Activated CD4-positive, alpha-beta T cell treated with anti-CD3 and anti-CD28 coated beads for 4 hours (primary cell): ENCODE results near the gene OR1D5.
"Not testable (repeated sequence)": the region's sequence is repeated elsewhere in the genome, so short reads cannot be mapped to it uniquely, and the experiment has no call there.

Experiments used
- DNase-seq, 2 donors: peaks; one replicate each; pipeline ENCODE4 v3.0.0-alpha.2; 2020

Gene OR1D5, protein sequence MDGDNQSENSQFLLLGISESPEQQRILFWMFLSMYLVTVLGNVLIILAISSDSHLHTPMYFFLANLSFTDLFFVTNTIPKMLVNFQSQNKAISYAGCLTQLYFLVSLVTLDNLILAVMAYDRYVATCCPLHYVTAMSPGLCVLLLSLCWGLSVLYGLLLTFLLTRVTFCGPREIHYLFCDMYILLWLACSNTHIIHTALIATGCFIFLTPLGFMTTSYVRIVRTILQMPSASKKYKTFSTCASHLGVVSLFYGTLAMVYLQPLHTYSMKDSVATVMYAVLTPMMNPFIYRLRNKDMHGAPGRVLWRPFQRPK

GRCh38 chr17:3063507-3063906, at the start of gene OR1D5:
Gene OR1D5 (minus strand): TSS chr17:3063607. CDS start chr17:3063607, 0 bp downstream.
- DNase-seq = not testable (repeated sequence)

DNA sequence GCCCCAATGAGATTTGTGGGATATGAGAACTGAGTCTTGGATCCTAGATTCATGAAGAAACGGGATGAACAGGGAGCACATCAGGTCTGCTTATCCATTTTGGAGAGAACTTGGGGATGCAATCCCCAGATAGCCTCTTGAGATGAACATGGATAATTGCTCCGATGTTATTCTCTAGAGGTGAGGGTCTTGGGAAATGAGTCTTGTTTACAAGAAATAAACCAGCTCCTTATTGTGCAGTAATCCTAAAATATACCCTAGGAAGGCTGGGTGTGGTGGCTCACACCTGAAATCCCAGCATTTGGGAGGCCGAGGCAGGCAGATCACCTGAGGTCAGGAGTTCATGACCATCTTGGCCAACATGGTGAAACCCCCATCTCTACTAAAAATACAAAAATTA, 40.9 kb upstream of the OR1D5 start, which contains the start of gene OR1D2:
Gene OR1D2, minus strand, starts transcription at position 101 of the 400 bp plus-strand sequence. CDS start 11,426 bp downstream, outside the sequence.
- DNase-seq = no peak

DNA sequence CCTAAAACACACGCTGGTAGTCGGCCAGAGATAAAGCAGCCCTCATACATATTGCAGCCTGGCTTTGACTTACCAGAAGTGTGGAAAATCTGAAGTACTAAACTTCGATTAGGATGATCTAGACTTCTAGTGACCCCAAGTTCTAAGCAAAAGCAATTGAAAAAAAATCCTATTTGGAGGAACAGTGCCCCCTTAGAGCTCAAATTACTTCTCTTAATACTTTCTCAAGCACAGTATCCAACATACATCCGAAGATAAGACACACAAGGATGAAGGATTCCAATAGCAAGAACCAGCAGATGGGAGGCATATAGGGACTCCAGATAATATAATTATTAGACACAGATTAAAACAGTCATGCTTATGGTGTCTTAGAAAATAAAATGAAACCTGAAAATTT, 10.4 kb upstream of the OR1D5 start:
- not testable (repeated sequence) for DNase-seq

DNA sequence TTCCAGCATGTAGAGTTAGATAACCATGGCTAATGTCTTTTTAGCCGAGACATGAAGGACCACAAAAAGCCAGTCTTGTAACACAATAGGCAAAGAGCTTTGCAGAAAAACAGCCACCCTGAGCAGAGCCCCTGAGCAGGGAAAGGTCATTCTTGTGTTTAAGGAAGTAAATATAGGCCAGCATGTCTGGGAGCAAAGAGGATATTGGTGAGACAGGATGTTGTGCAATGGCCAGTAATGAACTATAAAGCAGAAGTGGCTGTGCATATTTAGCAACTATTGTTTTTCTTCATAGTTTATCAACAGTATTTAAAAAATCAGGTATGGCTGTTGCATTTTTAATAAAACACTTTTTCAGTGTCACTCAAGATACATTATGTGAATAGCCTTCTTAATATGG, 1.8 kb upstream of the OR1D5 start:
- not testable (repeated sequence) for DNase-seq

DNA sequence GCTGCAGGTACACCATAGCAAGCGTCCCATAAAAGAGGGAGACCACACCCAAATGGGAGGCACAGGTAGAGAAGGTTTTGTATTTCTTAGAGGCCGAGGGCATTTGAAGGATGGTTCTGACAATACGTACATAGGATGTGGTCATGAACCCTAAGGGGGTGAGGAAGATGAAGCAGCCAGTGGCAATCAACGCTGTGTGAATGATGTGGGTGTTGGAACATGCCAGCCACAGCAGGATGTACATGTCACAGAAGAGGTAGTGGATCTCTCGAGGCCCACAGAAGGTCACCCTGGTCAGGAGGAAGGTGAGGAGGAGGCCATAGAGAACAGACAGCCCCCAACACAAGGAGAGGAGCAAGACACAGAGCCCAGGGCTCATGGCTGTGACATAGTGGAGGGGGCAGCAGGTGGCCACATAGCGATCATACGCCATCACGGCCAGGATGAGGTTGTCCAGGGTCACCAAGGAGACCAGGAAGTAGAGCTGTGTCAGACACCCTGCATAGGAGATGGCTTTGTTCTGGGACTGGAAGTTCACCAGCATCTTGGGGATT, 506 bp downstream of the OR1D5 start:
- DNase-seq = not testable (repeated sequence)

DNA sequence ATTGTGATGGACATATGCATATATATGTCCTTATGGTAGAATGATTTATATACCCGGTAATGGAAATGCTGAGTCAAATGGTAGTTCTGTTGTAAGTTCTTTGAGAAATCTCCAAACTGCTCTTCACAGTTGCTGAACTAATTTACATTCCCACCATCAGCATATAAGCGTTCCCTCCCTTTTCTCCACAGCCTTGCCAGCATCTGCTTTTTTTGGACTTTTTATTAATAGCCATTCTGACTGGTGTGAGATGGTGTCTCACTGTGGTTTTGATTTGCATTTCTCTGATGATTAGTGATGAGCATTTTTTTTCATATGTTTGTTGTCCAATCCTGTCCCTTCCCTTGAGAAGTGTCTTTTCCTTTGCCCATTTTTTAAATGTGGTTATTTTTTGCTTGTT, 8.5 kb downstream of the OR1D5 start:
- DNase-seq = not testable (repeated sequence)

DNA sequence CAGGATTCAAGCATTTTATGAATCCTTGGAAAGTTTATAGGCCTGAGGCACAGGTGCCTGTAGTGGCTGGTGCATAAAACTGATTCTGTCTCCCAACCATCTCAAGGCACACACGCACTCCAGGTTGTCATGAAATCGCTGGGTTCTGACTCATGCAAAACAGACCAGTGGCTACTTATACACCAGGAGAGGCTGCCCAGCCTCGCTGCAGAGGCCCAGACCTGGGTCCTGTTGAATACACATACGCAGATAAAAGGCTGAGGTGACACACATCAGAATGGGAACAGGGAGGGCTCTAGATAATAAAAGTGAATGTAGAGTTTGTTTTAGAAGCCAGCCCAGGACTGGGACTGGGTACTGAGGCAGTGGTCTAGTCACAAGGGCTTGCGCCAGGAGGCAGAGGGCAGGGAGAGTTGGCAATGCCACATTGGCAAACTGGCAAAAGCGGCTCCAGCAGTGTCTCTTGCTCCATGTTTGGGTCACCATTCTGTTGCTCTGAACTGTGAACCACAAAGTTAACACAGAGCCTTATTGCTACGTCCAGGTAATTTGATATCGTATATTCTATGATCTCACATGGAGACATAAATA, 13.6 kb downstream of the OR1D5 start:
- no peak for DNase-seq

DNA sequence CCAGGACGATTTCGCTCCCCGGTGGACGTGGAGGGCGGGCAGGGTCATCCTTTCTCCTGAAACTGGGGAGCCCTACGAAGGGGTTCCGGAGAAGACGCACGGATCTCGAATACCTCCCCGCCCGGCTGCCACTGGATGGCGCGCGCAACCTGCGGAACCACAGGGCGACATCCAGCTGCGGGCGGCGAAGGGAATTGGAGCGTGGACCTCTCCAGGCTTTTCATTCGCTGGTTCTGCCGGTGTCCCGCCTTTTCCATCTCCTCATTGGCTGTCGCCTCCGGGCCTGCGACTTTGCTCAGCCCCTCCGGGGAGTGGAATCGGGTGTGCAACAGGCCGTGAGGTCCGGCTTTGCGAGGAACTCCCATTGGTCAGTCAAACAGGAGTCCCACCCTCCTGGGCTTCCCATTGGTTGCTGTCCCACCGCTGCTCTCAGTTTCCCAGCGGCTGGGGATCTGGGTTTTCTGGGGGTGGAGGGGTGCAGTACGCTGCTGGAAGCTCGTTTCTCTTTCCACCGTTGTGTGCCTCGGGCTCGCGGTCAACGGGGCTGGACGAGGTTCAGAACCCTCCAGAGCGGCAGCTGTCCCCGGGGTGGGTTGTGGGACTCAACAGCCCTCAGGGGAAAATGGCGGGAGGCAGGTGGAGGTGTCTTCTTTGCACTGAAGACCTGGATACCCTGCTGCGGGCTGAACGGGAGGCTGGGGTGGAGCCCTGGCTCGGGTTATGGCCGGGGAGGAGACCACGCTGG, 14.5 kb downstream of the OR1D5 start:
- DNase-seq = peak; percentile 90 to 92

- DNase-seq = no peak
Observed at GRCh38 chr17:3046753-3047152, 16.7 kb downstream of the OR1D5 start.

DNA sequence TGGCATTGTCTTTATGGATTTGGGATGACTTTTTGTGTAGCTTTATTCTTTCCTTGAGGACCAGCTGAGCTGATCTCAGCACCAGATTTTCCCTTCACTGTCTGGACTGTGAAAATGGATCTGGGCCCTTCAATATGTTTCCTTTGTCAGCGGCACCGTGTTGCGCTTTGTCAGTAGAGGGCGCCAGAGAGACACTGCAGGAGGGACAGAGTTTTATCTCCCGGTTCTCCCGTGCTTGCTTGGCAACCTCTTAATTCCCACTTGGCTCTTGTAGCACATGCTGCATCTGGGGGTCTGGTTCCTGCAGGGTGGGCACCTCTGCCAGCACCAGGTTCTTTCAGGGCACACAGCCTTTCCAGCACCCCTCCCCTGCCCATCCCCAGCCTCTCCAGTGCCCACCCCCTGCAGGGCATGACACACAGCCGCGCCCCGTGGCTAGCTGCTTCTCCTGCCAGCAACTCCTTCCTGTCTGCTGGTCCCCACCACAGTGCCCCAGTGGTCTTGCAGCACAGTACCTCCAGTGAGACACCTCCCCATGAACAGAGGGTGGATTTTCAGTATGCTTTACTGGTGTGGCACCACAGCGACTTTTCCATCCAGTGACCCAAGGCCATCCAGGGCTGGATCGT, 19.6 kb downstream of the OR1D5 start:
- DNase-seq = no peak

GRCh38 chr17:3040882-3041281, 22.5 kb downstream of the OR1D5 start:
- no peak for DNase-seq

DNA sequence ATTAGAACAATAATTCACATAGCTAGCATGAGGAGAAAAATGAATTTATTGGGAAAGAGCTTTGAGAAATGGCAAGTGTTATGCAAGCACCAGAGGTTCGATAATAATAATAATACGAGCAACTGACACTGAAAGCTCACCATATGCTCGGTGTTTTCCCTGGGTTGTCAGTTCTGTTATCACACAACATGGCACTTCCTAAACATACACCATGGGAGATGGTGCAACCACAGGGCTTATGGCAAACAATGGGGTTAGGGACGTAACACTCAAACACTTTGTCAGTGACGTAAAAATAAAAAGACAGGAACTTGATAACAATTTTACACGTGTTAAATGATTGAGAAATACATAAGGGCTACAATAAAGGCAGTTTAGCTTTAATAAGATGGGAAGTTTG, 23.7 kb downstream of the OR1D5 start:
- DNase-seq = no peak

DNA sequence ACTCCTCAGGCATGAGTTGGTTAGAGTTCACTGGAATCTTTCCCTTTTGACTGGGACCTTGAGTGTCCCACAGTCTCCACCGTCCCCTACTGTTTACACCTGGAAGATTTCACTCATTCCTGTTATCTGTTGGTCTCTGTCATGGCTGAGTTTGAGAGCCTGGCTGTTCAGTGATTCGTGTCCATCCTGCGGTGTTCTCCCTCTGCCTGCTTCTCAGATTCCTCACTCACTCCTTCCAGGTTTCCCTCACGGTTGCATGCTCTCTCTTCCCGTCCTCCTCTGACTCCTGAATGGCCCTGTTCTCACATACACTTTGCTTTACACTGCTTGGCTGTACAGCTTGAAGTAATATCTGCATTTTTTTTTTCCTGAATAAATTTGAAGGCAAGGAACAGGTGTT, 24.5 kb downstream of the OR1D5 start:
- DNase-seq = no peak

DNA sequence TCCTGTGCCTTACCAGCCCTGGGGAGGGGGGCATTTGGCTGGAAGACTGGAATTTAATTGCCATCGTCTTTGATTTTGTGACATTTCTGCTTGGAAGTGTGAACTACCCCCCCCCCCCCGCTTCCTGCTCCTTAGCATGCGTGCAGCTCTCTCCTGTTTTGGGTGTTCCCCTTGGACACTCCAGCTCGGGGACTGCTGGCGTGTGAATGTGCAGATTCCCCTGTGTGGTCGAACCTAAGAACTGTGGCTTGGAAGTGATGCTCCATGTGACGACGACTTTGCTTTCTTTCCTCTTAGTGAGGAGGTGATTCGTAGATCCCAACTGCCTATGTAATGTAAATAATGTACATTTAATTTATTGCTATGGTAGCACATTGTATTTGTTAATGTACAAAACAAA, 26.1 kb downstream of the OR1D5 start:
- DNase-seq = no peak

GRCh38 chr17:3036800-3037199, 26.6 kb downstream of the OR1D5 start:
- DNase-seq = no peak

DNA sequence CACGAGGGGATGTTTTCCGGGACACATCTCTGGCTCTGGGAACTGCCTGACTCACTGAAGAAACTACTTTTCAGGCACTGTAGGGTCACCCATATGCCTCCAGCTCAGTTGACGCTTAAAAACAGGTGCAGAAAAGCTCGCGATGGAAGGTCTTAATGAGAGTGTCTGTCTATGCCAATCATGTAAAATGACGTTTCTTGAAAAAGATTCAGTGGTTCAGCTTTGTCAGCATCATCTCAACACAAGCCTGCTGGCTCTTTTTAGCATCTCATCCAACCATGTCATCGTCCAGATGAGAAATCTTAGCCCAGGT, 27.5 kb downstream of the OR1D5 start:
- no peak for DNase-seq

DNA sequence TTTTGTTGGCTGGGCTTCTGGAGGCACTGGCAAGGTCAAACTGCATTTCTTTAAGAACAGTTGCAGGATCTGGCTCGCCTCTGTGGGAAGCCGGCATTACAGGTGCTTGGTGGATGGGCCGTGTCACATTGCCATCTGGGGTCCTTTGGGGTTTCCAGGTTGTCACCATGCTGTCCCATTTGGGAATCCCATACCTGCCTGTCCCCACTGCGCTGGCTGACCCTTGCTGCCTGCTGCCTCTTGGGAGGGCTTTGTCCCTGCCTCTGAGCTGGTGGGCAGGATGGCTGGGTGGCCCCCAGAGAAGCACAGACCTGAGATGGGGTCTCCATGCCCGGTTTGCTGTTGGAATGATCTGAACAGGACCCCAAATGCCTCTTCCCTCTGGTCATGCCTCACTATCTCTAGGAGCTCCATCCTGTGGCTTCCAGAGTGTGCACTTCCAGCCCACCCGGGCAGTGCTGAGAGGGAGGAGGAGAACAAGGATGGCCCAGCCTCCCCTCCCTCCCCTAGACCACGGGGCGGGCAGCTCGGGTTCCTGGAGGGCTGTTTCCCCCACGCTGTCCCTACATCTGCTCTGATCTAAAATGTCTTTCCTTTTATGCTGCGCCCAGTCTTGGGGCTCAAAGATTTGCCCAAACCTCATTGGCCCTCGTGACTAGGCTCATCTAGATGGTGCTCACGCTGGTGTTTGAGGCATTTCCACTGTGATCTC, 28.0 kb downstream of the OR1D5 start:
- DNase-seq = no peak

DNA sequence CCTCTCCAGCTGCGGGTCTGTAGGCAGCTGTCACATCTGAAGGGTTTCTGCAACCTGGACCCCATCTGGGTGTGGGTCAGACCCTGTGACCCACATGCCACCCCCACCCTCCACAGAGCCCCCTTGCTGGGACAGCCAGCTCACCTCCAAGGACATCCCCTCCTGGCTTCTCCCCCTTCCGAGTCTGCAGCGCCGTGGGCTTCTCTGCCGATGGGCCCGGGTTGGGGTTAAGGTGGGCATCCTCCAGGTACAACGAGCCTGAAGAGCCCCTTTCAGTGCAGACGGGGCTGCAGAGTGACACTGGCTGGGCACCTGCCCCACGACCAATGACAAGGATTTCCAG, 28.9 kb downstream of the OR1D5 start:
- DNase-seq = no peak

DNA sequence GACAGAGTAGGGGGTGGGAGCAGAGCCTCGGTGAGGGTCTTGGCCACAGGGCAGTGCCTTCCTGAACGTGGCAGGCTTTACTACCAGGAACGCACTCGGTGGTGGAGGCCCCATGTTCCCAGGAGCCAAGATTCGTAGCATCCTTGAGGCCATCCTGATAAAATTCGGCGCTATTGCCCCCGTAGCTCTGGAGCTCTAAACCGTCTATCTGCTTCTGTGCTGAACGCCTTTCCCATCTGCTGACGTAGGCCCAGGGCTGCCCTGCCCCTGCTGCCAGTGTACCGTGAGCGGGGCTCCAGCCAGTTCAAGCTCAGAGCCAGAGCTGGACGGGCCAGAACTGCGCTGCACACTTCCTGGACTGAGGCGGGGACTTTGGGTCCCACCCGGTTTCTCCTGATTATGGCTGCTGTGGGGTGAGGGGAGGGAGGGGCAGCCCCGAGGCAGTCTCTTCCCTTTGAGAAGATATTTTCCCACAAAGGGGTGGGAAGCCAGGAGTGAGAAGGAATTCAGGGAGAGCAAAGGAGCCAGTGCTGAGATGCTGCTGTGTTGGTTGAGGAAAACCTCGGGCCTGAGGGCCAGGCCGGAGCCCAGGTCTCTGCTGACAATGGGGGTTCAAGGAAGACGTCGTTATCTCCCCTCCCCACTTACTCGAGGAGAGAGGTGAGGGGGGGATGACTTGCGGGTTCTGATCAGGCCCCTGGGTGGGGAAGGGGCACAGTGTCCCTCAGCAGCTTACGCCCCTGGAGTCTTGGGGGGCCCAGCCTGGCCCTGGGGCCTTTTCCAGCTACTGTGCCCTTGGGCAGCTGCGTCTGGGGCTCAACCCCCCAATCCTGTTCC, 29.4 kb downstream of the OR1D5 start:
- no peak for DNase-seq

DNA sequence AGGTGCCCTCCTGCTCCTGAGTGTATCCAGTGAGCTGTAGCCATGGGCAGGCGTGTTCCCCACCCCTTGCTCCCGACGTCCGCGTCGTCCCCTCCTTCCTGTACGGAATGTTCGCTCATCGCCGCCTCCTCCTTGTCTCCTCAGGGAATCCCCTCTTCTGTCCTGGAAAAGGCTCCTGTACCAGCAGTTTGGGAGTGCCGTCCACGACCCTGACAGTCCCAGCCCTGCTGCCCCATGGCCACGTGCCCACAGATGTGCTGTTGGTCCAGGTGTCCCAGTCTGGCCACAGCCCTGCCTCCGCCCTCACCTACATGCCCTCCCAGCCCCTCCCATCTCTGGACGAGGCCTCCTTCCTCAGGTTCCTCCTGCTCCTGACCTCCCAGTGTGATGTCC, 30.2 kb downstream of the OR1D5 start:
- no peak for DNase-seq
